B cell (primary cell): ENCODE measurements around the gene ERMARD. TPM values are rescaled to one million over a fixed set of nuclear protein-coding genes. Genes with fewer than 3 reads are reported as not detected.

Experiments
- ATAC-seq: fragments of 200-7000 bp; cut with Tn5 transposase; one replicate; pipeline ENCODE4 v1.10.0; 2021; ENCODE audit warnings: low read depth, mild to moderate bottlenecking, moderate number of reproducible peaks, moderate library complexity
- CTCF ChIA-PET: fragments of 350-600 bp; sonication (Branson Sonifier 250); formaldehyde crosslinking; loops from one replicate; lab custom pipeline; 2021; ENCODE audit warnings: antibody characterized with exemption, inconsistent platforms; lab: Charles Lee
- POLR2A ChIA-PET: fragments of 350-600 bp; sonication (Branson Sonifier 250); formaldehyde crosslinking; loops from one replicate; lab custom pipeline; 2021; ENCODE audit warnings: antibody characterized with exemption; lab: Charles Lee
- DNase-seq: peaks from one replicate; pipeline ENCODE4 v3.0.0; 2013
- H2AFZ ChIP-seq: 2 replicates; pipeline ENCODE4 v1.6.1; 2012; ENCODE audit warnings: mild to moderate bottlenecking, low read depth, low read length; ENCODE audit not compliant: insufficient read depth, poor library complexity, severe bottlenecking
- H3K27ac ChIP-seq, 2 donors: 1 replicate in 1 of 2; 2 replicates in 1 of 2; pipeline ENCODE4 v1.5.1; 2012 to 2013; ENCODE audit warnings: low read length in 2 of 2, mild to moderate bottlenecking in 2 of 2, moderate library complexity in 1 of 2
- H3K27me3 ChIP-seq, 4 experiments: fragments of 200-600 bp in 1 of 4; sonication (generic) in 1 of 4; replicated peaks in 1 of 4; 1 replicate in 2 of 4; 2 replicates in 2 of 4; pipeline versions ENCODE4 v1.6.1 to v1.7.0; 2013 to 2016; ENCODE audit warnings: low read length in 3 of 4, mild to moderate bottlenecking in 2 of 4, mixed read lengths in 1 of 4, moderate library complexity in 1 of 4; ENCODE audit not compliant: insufficient read depth in 4 of 4, control insufficient read depth in 3 of 4; ENCODE audit errors: control extremely low read depth in 1 of 4
- H3K36me3 ChIP-seq, 2 experiments: replicated peaks in 1 of 2; 1 replicate in 1 of 2; 2 replicates in 1 of 2; pipeline versions ENCODE4 v1.6.1 to v1.7.1; 2013; ENCODE audit warnings: low read length in 1 of 2; ENCODE audit not compliant: insufficient read depth in 2 of 2, control insufficient read depth in 1 of 2; ENCODE audit errors: control extremely low read depth in 1 of 2, extremely low read depth in 1 of 2
- H3K4me1 ChIP-seq, 2 donors: fragments of 200-600 bp in 1 of 2; sonication (generic) in 1 of 2; 1 replicate in 1 of 2; 2 replicates in 1 of 2; pipeline versions ENCODE4 v1.5.1 to v1.6.1; 2013 to 2017; ENCODE audit warnings: low read length in 2 of 2; ENCODE audit not compliant: control insufficient read depth in 2 of 2, insufficient read depth in 2 of 2
- H3K4me2 ChIP-seq: replicated peaks from 2 replicates; pipeline ENCODE3; 2012; ENCODE audit warnings: mild to moderate bottlenecking, low read depth, low read length; ENCODE audit not compliant: poor library complexity, severe bottlenecking
- H3K4me3 ChIP-seq, 5 experiments: fragments of 200-600 bp in 1 of 5; sonication (generic) in 1 of 5; 1 replicate in 3 of 5; 2 replicates in 2 of 5; pipeline versions ENCODE4 v1.5.1 to v1.7.0; 2011 to 2016; ENCODE audit warnings: low read length in 4 of 5, mild to moderate bottlenecking in 4 of 5, low read depth in 2 of 5, control low read depth in 1 of 5, moderate library complexity in 1 of 5; ENCODE audit not compliant: insufficient read depth in 1 of 5; ENCODE audit errors: control extremely low read depth in 1 of 5, extremely low read depth in 1 of 5
- H3K79me2 ChIP-seq: fragments of 200-600 bp; sonication (generic); one replicate; pipeline ENCODE4 v1.6.0; 2016; ENCODE audit warnings: low read length; ENCODE audit not compliant: control insufficient read depth, insufficient read depth
- H3K9ac ChIP-seq: fragments of 200-600 bp; sonication (generic); 2 replicates; pipeline ENCODE4 v1.6.1; 2017; ENCODE audit warnings: mild to moderate bottlenecking, low read length, moderate library complexity
- H3K9me3 ChIP-seq, 3 donors: one replicate each; pipeline versions ENCODE4 v1.6.1 to v1.7.1; 2013; ENCODE audit warnings: low read length in 2 of 3; ENCODE audit not compliant: control insufficient read depth in 2 of 3, insufficient read depth in 1 of 3; ENCODE audit errors: control extremely low read depth in 1 of 3
- H4K20me1 ChIP-seq: 2 replicates; pipeline ENCODE4 v1.6.0; 2012; ENCODE audit warnings: mild to moderate bottlenecking, low read length; ENCODE audit not compliant: insufficient read depth, control insufficient read depth, poor library complexity, severe bottlenecking
- H3K27ac Mint-ChIP-seq: one replicate; pipeline ENCODE4 v1.8.0; 2021; ENCODE audit warnings: mixed read lengths
- H3K27me3 Mint-ChIP-seq: one replicate; pipeline ENCODE4 v1.8.0; 2021; ENCODE audit warnings: mixed read lengths
- H3K4me1 Mint-ChIP-seq: one replicate; pipeline ENCODE4 v1.8.0; 2021; ENCODE audit warnings: mixed read lengths
- H3K4me3 Mint-ChIP-seq: one replicate; pipeline ENCODE4 v1.8.0; 2021; ENCODE audit warnings: mixed read lengths
- H3K9me3 Mint-ChIP-seq: one replicate; pipeline ENCODE4 v1.8.0; 2022; ENCODE audit warnings: mixed read lengths; ENCODE audit not compliant: insufficient read depth
- EZH2 ChIP-seq: IDR thresholded peaks from 2 replicates; pipeline ENCODE4 v1.6.1; 2012; ENCODE audit warnings: borderline replicate concordance, low read depth, mild to moderate bottlenecking, moderate library complexity, low read length; ENCODE audit not compliant: insufficient read depth, poor library complexity, severe bottlenecking
- WGBS: methylation state at CpG from one replicate; pipeline ENCODE4 v1.1.5; 2013; ENCODE audit warnings: missing lambda C conversion rate; ENCODE audit not compliant: insufficient coverage; 5-methylcytosine and 5-hydroxymethylcytosine counted together
- intact Hi-C: fragments of 100-400 bp; cut with micrococcal nuclease; formaldehyde crosslinking; loops from one replicate; pipeline ENCODE4 v1.10.0; 2022
- polyA plus RNA-seq: library from polyadenylated mRNA; depleted of rRNA; stranded (reverse); fragments of >200 nt; gene quantifications from 2 replicates; pipeline ENCODE4 v1.2.3, GENCODE V29; 2012
- total RNA-seq, 2 donors: library from RNA; stranded (reverse); fragments of 120-200 nt in 1 of 2; gene quantifications; 1 replicate in 1 of 2; 2 replicates in 1 of 2; pipeline versions ENCODE4 v1.2.3 to v1.2.4, GENCODE V29; 2013 to 2022
- TF ChIP-seq, protein P1 (sequence below): fragments of 200-600 bp; IDR thresholded peaks from one replicate; pipeline ENCODE4 v1.8.0; 2022; ENCODE audit warnings: antibody characterized with exemption, mild to moderate bottlenecking

ERMARD gene
- total and polyA plus RNA-seq, 2 donors (not counting 1 experiment from before 2014, with no cell fraction given) = 42.8 to 65.1 TPM

- ATAC-seq (no peak), DNase-seq (no peak)
- H2AFZ ChIP-seq = no peak overlapping the region
- Mint-ChIP-seq H3K4me1 (peaks cover 3% of the 10 kb centered on the region), H3K9me3 (peaks cover 6% of the 10 kb centered on the region), H3K27me3 (peaks cover 13% of the 10 kb centered on the region), H3K27ac (no peak overlapping the region), H3K4me3 (no peak overlapping the region)
- no peaks in the 10 kb centered on the region for H4K20me1 ChIP-seq
- H3K79me2 ChIP-seq = no peaks in the 10 kb centered on the region
- POLR2A ChIA-PET = no interaction called here
- no peak overlapping the region for H3K9ac ChIP-seq
- H3K27ac ChIP-seq = no peak overlapping the region
- H3K4me1 ChIP-seq = no peaks in the 10 kb centered on the region
- H3K36me3 ChIP-seq = no peaks in the 10 kb centered on the region
- H3K4me3 ChIP-seq = no peak overlapping the region
- peaks cover 0 to 8% (median 3%) of the 10 kb centered on the region in 3 donors for H3K9me3 ChIP-seq
- no peak for TF ChIP-seq EZH2
- TF ChIP-seq, protein P1, sequence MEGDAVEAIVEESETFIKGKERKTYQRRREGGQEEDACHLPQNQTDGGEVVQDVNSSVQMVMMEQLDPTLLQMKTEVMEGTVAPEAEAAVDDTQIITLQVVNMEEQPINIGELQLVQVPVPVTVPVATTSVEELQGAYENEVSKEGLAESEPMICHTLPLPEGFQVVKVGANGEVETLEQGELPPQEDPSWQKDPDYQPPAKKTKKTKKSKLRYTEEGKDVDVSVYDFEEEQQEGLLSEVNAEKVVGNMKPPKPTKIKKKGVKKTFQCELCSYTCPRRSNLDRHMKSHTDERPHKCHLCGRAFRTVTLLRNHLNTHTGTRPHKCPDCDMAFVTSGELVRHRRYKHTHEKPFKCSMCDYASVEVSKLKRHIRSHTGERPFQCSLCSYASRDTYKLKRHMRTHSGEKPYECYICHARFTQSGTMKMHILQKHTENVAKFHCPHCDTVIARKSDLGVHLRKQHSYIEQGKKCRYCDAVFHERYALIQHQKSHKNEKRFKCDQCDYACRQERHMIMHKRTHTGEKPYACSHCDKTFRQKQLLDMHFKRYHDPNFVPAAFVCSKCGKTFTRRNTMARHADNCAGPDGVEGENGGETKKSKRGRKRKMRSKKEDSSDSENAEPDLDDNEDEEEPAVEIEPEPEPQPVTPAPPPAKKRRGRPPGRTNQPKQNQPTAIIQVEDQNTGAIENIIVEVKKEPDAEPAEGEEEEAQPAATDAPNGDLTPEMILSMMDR = no peak
- intact Hi-C loops = no loop called here
- 91% methylated on average over 7 of the region's 8 CpGs for WGBS
- H3K27me3 ChIP-seq = peaks cover 0 to 10% (median 1%) of the 10 kb centered on the region in 4 experiments
- H3K4me2 ChIP-seq = no peak overlapping the region
- CTCF ChIA-PET = interaction anchor here (1.4 kb wide), 1 partner anchor 8 kb away, joined by 3 read pairs; no protein-coding TSS in a partner anchor
Observed at GRCh38 chr6:169811072-169811471, 59.6 kb downstream of the ERMARD start.

GRCh38 chr6:169811521-169812256 lies 60.3 kb downstream of the ERMARD start:
- Mint-ChIP-seq H3K9me3 (peaks cover 8% of the 10 kb centered on the region), H3K27ac (no peak overlapping the region), H3K4me1 (peaks cover 3% of the 10 kb centered on the region), H3K4me3 (no peak overlapping the region), H3K27me3 (peaks cover 9% of the 10 kb centered on the region)
- Histone ChIP-seq H3K27ac (no peak overlapping the region), H3K4me1 (no peaks in the 10 kb centered on the region), H3K9me3 (peaks cover 0 to 8% (median 6%) of the 10 kb centered on the region in 3 donors), H3K4me3 (no peak overlapping the region), H2AFZ (no peak overlapping the region), H3K9ac (no peak overlapping the region), H3K79me2 (no peaks in the 10 kb centered on the region), H4K20me1 (no peaks in the 10 kb centered on the region), H3K4me2 (no peak overlapping the region), H3K27me3 (peaks cover 0 to 4% (median 0%) of the 10 kb centered on the region in 4 experiments), H3K36me3 (no peaks in the 10 kb centered on the region)
- ATAC-seq = no peak
- POLR2A ChIA-PET = no interaction called here
- no peak for DNase-seq
- TF ChIP-seq, protein P1 = no peak
- no peak for TF ChIP-seq EZH2
- CTCF ChIA-PET = interaction anchor here (1.4 kb wide), 1 partner anchor 9 kb away, joined by 3 read pairs; no protein-coding TSS in a partner anchor
- intact Hi-C loops = no loop called here
- WGBS = 86% methylated on average over 18 of the region's 18 CpGs
